Pulmonary artery endothelial cell (primary cell): ENCODE results near the gene DHX16. TPM values are rescaled to one million over a fixed set of nuclear protein-coding genes. Genes with fewer than 3 reads are reported as not detected.

ENCODE experiments used
- DNase-seq: peaks from one replicate; pipeline ENCODE4 v3.0.0-alpha.2; 2011; ENCODE audit warnings: low read depth, low spot score
- total RNA-seq: library from RNA; depleted of rRNA; stranded (reverse); fragments of >200 nt; gene quantifications from 2 replicates; pipeline ENCODE4 v1.2.3, GENCODE V29; 2014

The DHX16 gene
- total RNA-seq, 1 donor from 2014 or later: 46.9 TPM

DNA sequence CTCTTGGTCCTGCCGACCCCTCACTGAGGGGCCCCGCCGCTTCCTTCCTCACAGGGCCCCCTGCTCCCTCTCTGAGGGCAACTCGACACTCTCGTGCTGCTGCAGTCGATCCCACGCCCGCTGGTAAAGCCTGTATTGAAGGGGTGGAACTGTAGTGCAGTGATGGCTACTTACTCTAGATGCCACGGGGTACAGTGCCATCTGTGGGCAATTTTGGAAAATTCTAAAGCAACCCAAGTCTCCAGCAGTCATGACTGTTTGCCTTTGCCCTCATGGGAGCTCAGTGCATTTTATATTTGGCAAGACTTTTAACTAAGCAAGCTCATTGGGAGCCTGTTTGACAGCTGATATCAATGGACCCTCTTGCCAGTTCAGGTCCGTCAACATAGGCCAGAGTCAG, 32.3 kb downstream of the DHX16 start:
- DNase-seq: no peak

- no peak for DNase-seq
Measured at GRCh38 chr6:30635834-30636233, 37.0 kb downstream of the DHX16 start.

DNA sequence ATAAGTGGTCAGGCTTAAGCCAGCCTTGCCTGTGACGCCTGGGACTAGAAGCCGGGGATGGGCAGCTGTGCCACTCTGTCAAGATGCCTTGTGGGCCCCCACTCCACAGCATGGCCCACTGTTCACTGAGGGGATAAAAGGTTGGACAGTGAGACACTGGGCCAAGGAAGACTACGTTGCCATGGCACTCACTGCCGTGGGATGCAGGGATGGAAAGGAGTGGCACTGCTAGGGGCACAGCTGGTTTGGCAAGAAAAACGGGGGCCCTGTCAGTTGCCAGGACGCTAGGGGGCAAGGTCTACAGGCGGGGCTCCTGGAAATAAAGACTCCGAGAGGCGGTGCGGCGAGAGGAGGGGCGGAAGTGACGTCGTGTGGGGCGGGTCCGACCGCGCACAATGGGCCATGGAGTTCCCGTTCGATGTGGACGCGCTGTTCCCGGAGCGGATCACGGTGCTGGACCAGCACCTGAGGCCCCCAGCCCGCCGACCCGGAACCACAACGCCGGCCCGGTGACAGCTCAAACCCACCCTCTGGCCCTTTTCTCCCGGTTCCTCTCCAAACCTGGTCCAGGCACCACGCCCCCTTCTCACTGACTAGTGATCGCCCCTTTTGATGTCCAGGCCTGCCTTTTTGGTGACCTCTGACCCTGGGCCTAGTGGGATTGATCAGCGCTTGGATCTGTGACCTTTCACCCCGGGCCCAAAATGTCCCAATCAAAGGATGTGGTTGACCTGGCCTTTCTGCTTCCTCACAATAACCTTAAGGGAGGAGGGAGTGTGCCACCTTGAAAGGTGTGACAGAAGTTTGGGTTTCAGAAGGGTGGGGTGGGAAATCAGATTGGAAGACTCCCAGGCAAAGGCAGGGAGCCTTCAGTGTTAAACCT, 46.1 kb downstream of the DHX16 start, which contains the start of gene ATAT1:
Gene ATAT1 (plus strand): TSS at position 391 of the 883 bp plus-strand sequence.
- peak; percentile 58 for DNase-seq

DNA sequence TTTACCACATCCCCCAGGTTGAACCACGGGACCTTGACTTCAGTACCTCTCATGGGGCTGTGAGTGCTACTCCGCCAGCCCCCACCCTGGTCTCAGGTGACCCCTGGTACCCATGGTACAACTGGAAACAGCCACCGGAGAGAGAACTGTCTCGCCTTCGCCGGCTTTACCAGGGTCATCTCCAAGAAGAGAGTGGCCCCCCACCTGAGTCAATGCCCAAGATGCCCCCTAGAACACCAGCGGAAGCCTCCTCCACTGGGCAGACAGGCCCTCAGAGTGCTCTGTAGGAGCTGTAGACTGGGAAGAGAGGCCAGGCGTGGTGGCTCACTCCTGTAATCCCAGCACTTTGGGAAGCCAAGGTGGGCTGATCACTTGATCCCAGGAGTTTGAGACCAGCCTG, 47.3 kb downstream of the DHX16 start:
- DNase-seq: no peak

DNA sequence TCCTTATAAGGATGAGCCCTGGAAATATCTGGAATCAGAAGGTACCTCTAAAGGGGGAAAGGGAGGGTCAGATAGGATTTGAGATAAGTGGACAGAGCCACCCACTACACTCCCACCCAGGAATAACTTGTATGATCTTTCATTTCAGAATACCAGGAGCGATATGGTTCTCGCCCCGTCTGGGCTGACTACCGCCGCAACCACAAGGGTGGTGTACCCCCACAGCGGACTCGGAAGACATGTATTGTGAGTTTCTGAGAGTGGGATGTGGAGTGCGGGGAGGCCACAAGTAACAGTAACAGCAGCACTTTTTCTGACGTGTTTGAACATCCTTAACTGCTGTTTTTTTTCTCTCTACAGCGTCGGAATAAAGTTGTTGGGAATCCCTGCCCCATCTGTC, 53.2 kb downstream of the DHX16 start:
- no peak for DNase-seq

- DNase-seq: no peak
Measured at GRCh38 chr6:30618270-30618797, 54.5 kb downstream of the DHX16 start.

DNA sequence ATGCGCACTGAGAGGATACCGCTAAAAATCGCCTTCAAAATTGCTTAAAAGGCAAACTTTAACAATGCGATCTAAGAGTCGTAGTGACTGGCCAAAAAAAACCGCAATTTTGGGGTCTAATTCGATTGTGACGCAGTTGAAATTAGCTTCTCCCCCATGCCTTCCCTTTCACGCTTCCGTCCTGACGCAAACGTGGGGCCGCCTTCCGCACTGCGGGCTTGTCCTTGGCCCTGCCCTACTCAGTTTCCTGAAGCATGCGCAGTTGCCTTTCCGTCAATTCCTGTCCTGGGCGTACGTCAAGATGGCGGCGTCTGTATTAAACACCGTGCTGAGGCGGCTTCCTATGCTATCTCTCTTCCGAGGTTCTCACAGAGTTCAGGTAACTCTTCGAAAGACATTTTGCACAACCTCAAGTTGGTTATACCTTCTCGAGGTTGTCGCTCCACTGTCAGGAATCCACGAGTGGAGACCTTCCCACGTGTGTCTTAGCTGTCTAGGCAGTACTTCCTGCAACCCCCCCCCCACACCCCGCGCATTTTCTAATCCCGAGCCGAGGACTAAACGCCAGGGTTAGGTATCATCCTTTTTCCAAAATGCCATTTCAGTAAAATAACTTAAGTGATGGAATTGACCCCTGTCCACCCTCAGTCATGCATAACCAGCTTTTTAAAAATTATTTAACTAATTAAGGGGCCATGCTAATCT, 55.1 kb downstream of the DHX16 start, which contains the start of gene MRPS18B:
Gene MRPS18B (plus strand): TSS at position 276 of the 705 bp plus-strand sequence. CDS start 26 bp downstream, at position 302.
- peak; percentile 93 for DNase-seq

- peak; percentile 100 for DNase-seq
Measured at GRCh38 chr6:30616811-30617564, 55.8 kb downstream of the DHX16 start, which contains the start of gene PPP1R10. TSS of gene PPP1R10 (minus strand) at chr6:30617243. CDS start at chr6:30609944, 7,299 bp downstream.

DNA sequence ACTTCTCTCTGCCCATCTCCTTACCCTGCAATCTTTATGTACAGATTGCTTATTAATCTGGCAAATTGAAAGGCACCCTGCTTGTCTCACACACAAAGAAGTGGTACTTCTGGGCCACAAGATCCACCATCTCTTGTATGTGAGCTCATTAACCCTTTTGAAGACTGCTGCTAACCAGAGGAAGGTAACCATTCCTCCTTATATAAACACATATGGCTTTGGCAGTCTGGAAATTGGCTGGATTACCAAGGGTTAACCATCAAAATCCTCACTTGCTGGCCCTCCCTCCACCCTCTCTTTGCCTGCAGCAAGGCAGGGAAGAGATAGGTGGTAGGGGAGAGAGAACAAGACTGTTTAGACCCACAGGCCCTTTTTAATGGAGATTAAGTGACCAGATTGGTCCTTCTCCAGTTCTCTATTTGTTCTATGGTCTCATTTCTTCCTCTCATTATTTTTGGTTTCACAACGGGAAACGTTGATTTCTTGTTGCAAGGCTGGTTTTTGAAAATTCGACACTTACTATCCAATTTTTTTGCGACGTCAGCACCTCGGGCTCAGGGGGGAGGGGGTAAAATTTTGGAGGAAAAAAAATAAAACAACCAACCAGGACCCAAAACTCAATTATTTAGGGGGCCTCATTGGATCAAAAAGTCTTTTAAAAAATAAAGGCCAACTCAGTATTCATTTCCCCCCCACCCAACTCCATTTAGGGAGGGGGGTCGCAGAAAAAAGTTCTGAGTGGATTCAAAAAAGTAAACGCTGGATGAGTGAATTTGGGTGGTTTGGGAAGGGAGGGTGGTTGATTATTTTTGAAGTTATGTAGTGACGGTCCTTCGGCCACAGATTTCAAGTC, 56.6 kb downstream of the DHX16 start:
- DNase-seq: no peak

DNA sequence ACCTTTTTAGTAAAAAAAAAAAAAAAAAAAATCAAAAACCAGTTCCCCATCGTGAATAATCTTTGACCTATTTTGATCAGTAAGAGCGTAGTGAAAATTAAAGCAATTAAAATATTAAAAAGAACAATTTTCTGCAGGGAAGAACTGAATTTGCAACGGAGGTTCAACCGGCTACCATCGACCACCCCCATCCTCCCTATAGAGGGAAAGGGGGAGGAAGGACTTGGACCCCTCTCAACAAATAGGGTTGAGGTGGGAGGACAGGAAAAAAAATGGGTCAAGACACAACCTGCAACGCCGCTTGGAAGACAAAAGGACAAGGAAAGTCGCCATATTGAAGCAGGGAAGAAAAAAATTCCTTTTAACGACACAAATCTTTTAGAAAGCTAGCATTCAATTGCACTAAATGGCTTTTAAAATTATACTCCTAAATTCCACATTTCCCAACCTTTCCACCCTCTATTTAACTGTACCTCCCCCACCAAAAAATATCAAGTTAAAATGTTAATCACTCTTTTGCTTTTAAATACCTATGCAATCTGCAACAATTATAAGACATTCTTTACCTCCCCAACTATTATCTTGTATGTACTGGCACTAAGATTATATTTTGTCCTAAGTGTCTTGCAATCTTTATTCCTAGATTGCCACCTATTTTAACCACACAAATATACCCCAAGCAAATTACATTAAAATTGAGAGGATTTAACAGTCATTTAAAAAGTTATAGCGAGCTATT, 57.4 kb downstream of the DHX16 start:
- peak; percentile 71 for DNase-seq

GRCh38 chr6:30614843-30615218, 58.0 kb downstream of the DHX16 start:
- peak; percentile 95 for DNase-seq

GRCh38 chr6:30614044-30614842, 58.6 kb downstream of the DHX16 start:
- DNase-seq: no peak

GRCh38 chr6:30613251-30614043, 59.4 kb downstream of the DHX16 start:
- no peak for DNase-seq

- DNase-seq: no peak
Measured at GRCh38 chr6:30612687-30613248, 60.0 kb downstream of the DHX16 start.

DNA sequence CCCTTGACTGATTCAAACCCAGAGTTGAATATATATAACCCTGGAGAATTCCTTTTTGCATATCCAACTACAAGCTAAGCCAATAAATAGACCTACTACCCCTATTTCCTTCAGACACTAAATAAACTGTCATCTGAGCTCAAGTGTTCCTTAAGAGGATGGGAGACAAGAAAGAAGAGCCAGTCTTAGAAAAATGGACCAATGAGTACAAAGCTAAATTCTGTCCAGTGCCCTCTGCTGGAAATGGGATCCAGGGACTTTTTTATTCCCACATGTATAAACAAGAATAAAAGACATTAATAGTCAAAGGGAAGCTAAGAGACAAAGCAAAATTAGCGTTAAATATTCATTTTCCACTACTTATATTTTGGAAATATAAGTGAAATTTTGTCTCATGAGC, 60.6 kb downstream of the DHX16 start:
- no peak for DNase-seq

- DNase-seq: no peak
Measured at GRCh38 chr6:30611856-30612194, 61.0 kb downstream of the DHX16 start.

DNA sequence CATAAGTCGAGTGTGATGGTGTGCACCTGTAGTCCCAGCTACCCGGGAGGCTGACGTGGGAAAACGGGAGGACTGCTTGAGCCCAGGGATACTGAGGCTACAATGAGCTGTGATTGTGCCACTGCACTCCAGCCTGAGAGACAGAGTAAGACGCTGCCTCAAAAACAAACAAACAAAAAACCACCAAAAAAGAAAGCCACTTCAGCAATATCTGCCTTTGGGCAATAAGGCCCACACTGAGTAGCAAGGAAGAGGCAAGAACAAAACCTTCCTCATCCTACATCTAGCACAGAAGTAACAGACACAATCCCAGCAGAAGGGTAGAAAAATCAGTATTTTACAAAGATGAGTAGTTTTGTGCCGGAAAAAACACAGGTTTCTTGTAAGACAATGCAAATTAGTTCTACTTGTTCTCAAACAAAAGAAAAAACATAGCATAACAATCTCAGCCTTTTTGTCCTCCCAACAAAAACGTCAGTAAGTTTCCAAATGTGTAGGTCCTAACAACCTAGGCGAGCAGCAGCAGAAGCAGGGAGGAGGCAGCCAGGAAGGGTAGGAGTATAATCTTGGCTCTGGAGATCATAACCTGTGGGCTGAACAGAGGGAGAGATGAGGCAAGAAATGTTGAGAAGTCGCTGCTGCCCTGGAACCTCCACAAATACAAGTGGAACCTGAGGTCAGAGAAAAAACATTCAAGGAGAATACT, 61.5 kb downstream of the DHX16 start:
- no peak for DNase-seq
